H1 (cell line): ENCODE data around the gene MAPK8IP1. TPM values are rescaled to one million over a fixed set of nuclear protein-coding genes. Genes with fewer than 3 reads are reported as not detected.
A peak's percentile ranks its signal among the peaks of the same experiment; 100 is the strongest.

Source experiments
- CTCF ChIA-PET: fragments of 300-600 bp; sonication (Branson Sonifier 250); formaldehyde crosslinking; loops from one replicate; lab custom pipeline; 2021; ENCODE audit not compliant: partially characterized antibody; lab: Charles Lee
- POLR2A ChIA-PET: fragments of 300-600 bp; sonication (Branson Sonifier 250); formaldehyde crosslinking; loops from one replicate; lab custom pipeline; 2021; ENCODE audit warnings: inconsistent platforms; ENCODE audit not compliant: partially characterized antibody; lab: Charles Lee
- DNase-seq, 2 experiments: peaks; one replicate each; pipeline versions ENCODE4 v3.0.0 to v3.0.0-alpha.2; 2010 to 2022; ENCODE audit warnings: low spot score in 2 of 2, low read depth in 1 of 2, mixed read lengths in 1 of 2
- FAIRE-seq: peaks from 2 replicates; lab custom pipeline; 2011; peaks lifted over from hg19 to GRCh38; lab: Jason Lieb, UNC
- H2AFZ ChIP-seq: 2 replicates; pipeline ENCODE4 v1.8.1; 2012; ENCODE audit warnings: low read length, inconsistent platforms
- H2AK5ac ChIP-seq: 2 replicates; pipeline ENCODE4 v1.6.1; 2013; ENCODE audit warnings: low read depth, low read length
- H2BK120ac ChIP-seq: replicated peaks from 2 replicates; pipeline ENCODE3; 2013; ENCODE audit warnings: low read depth, low read length, inconsistent platforms
- H2BK12ac ChIP-seq: 2 replicates; pipeline ENCODE4 v1.6.1; 2013; ENCODE audit warnings: low read depth, low read length
- H2BK15ac ChIP-seq: 2 replicates; pipeline ENCODE4 v1.6.1; 2013; ENCODE audit warnings: low read length
- H2BK20ac ChIP-seq: 2 replicates; pipeline ENCODE4 v1.6.1; 2013; ENCODE audit warnings: low read length
- H2BK5ac ChIP-seq: 2 replicates; pipeline ENCODE4 v1.6.1; 2013; ENCODE audit warnings: low read depth, low read length
- H3K14ac ChIP-seq: 2 replicates; pipeline ENCODE4 v1.6.1; 2013; ENCODE audit warnings: inconsistent platforms; ENCODE audit not compliant: insufficient read length
- H3K18ac ChIP-seq: 2 replicates; pipeline ENCODE4 v1.6.1; 2013; ENCODE audit warnings: low read length; ENCODE audit errors: extremely low read depth
- H3K23ac ChIP-seq: 2 replicates; pipeline ENCODE4 v1.6.1; 2013; ENCODE audit warnings: inconsistent platforms; ENCODE audit not compliant: insufficient read length
- H3K23me2 ChIP-seq: 2 replicates; pipeline ENCODE4 v1.6.1; 2013; ENCODE audit warnings: low read depth, low read length
- H3K27ac ChIP-seq: 2 replicates; pipeline ENCODE4 v1.6.1; 2011; ENCODE audit warnings: low read depth, low read length, inconsistent platforms
- H3K27me3 ChIP-seq, 4 experiments: replicated peaks in 1 of 4; 1 replicate in 1 of 4; 2 replicates in 3 of 4; pipeline versions ENCODE4 v1.6.1 to v1.8.1; 2011 to 2013; ENCODE audit warnings: low read length in 3 of 4, mild to moderate bottlenecking in 3 of 4, inconsistent platforms in 2 of 4, mixed read lengths in 2 of 4, moderate library complexity in 1 of 4; ENCODE audit not compliant: control insufficient read depth in 3 of 4, insufficient read depth in 3 of 4; ENCODE audit errors: extremely low read depth in 1 of 4
- H3K36me3 ChIP-seq, 4 experiments: 2 replicates each; pipeline versions ENCODE4 v1.6.1 to v1.8.1; 2011 to 2013; ENCODE audit warnings: mild to moderate bottlenecking in 4 of 4, low read length in 3 of 4, moderate library complexity in 2 of 4, control low read depth in 1 of 4, inconsistent platforms in 1 of 4; ENCODE audit not compliant: insufficient read depth in 4 of 4, control insufficient read depth in 2 of 4
- H3K4ac ChIP-seq: replicated peaks from 2 replicates; pipeline ENCODE3; 2013; ENCODE audit warnings: low read length, low read depth, mixed read lengths, inconsistent platforms; ENCODE audit not compliant: insufficient read length
- H3K4me1 ChIP-seq, 4 experiments: replicated peaks in 1 of 4; 1 replicate in 1 of 4; 2 replicates in 3 of 4; pipeline versions ENCODE4 v1.6.1 to v1.8.1; 2011 to 2013; ENCODE audit warnings: low read length in 3 of 4, inconsistent platforms in 2 of 4, mixed read lengths in 1 of 4; ENCODE audit not compliant: insufficient read depth in 4 of 4, control insufficient read depth in 3 of 4
- H3K4me2 ChIP-seq, 2 experiments: 2 replicates each; pipeline versions ENCODE4 v1.6.1 to v1.8.1; 2011 to 2013; ENCODE audit warnings: low read depth in 2 of 2, low read length in 2 of 2, control low read depth in 1 of 2, inconsistent platforms in 1 of 2, mild to moderate bottlenecking in 1 of 2; ENCODE audit not compliant: insufficient read depth in 1 of 2
- H3K4me3 ChIP-seq, 4 experiments: fragments of 200-600, 300-600 bp in 1 of 4; sonication (generic), shearing (Covaris generic), sonication (Bioruptor Twin) in 1 of 4; 2 replicates each; pipeline versions ENCODE4 v1.5.1 to v1.8.1; 2011 to 2016; ENCODE audit warnings: low read length in 4 of 4, low read depth in 3 of 4, control low read depth in 2 of 4, inconsistent platforms in 2 of 4, mild to moderate bottlenecking in 2 of 4, mixed read lengths in 1 of 4, moderate library complexity in 1 of 4; ENCODE audit not compliant: insufficient read depth in 2 of 4; ENCODE audit errors: extremely low read depth in 1 of 4
- H3K56ac ChIP-seq: replicated peaks from 2 replicates; pipeline ENCODE3; 2013; ENCODE audit warnings: low read depth, mild to moderate bottlenecking, mixed read lengths, low read length, inconsistent platforms; ENCODE audit not compliant: insufficient read length
- H3K79me1 ChIP-seq: 2 replicates; pipeline ENCODE4 v1.6.1; 2013; ENCODE audit warnings: low read depth, low read length, control low read depth
- H3K79me2 ChIP-seq, 2 experiments: 2 replicates each; pipeline versions ENCODE4 v1.6.1 to v1.8.1; 2012 to 2013; ENCODE audit warnings: low read length in 2 of 2, mild to moderate bottlenecking in 2 of 2, inconsistent platforms in 1 of 2; ENCODE audit not compliant: insufficient read depth in 2 of 2, control insufficient read depth in 1 of 2
- H3K9ac ChIP-seq, 4 experiments: replicated peaks in 1 of 4; 1 replicate in 1 of 4; 2 replicates in 3 of 4; pipeline versions ENCODE4 v1.6.1 to v1.8.1; 2011 to 2013; ENCODE audit warnings: low read depth in 3 of 4, low read length in 3 of 4, control low read depth in 2 of 4, mild to moderate bottlenecking in 2 of 4, moderate library complexity in 2 of 4, inconsistent platforms in 1 of 4; ENCODE audit errors: extremely low read depth in 1 of 4
- H3K9me3 ChIP-seq, 2 experiments: 2 replicates each; pipeline versions ENCODE4 v1.6.1 to v1.8.1; 2012 to 2013; ENCODE audit warnings: mild to moderate bottlenecking in 2 of 2, moderate library complexity in 2 of 2, control low read depth in 1 of 2, inconsistent platforms in 1 of 2, low read depth in 1 of 2, low read length in 1 of 2, mixed read lengths in 1 of 2; ENCODE audit not compliant: insufficient read depth in 2 of 2
- H4K20me1 ChIP-seq, 2 experiments: replicated peaks in 1 of 2; 2 replicates each; pipeline versions ENCODE3 to v1.8.1; 2011 to 2013; ENCODE audit warnings: inconsistent platforms in 2 of 2, low read length in 2 of 2, mild to moderate bottlenecking in 1 of 2; ENCODE audit not compliant: insufficient read depth in 2 of 2, control insufficient read depth in 1 of 2
- H4K5ac ChIP-seq: 2 replicates; pipeline ENCODE4 v1.6.1; 2013; ENCODE audit warnings: low read length, low read depth, mixed read lengths, inconsistent platforms; ENCODE audit not compliant: insufficient read length
- H4K8ac ChIP-seq: 2 replicates; pipeline ENCODE4 v1.8.0; 2013; ENCODE audit warnings: mild to moderate bottlenecking, moderate library complexity, low read length, inconsistent platforms; ENCODE audit not compliant: insufficient read depth; ENCODE audit errors: extremely low read depth
- H4K91ac ChIP-seq: replicated peaks from 2 replicates; pipeline ENCODE3; 2013; ENCODE audit warnings: low read length, mixed read lengths, inconsistent platforms; ENCODE audit not compliant: insufficient read length
- CEBPB ChIP-seq: IDR thresholded peaks from 2 replicates; pipeline ENCODE4 v1.6.1; 2012; ENCODE audit warnings: low read depth, low read length
- WGBS, 2 experiments: shearing (Covaris generic) in 1 of 2; methylation state at CpG; one replicate each; pipeline versions ENCODE4 v1.1.6 to v1.1.7; 2013 to 2015; ENCODE audit warnings: low lambda C conversion rate in 2 of 2, mixed read lengths in 2 of 2, inconsistent platforms in 1 of 2, low coverage in 1 of 2, missing lambda C conversion rate in 1 of 2; ENCODE audit not compliant: insufficient replicate concordance in 2 of 2, insufficient coverage in 1 of 2, insufficient read length in 1 of 2; ENCODE audit errors: extremely low coverage in 1 of 2, missing lambda C conversion rate in 1 of 2; 5-methylcytosine and 5-hydroxymethylcytosine counted together
- polyA plus RNA-seq, 7 experiments: library from polyadenylated mRNA; depleted of rRNA in 3 of 7; stranded (reverse) in 5 of 7; unstranded in 2 of 7; fragments of >200 nt in 5 of 7; fragments of 200-250 nt in 2 of 7; gene quantifications; 1 replicate in 5 of 7; 2 replicates in 1 of 7; 4 replicates in 1 of 7; pipeline versions ENCODE4 v1.2.1 to v1.2.3, GENCODE V29; 2011 to 2013; ENCODE audit warnings: missing spikeins in 2 of 7, mixed read lengths in 2 of 7
- total RNA-seq: library from RNA; stranded (reverse); fragmentation: NEBNext Ultra II Directional; extraction: Animal tissue kit (Norgen Biotek cat#: 25700); gene quantifications from 2 replicates; pipeline ENCODE4 v1.2.1, GENCODE V29; 2021
- TF ChIP-seq, protein P1 (sequence below), 3 experiments: IDR thresholded peaks; 1 replicate in 2 of 3; 2 replicates in 1 of 3; pipeline versions ENCODE4 v1.5.1 to v1.6.1; 2011; ENCODE audit warnings: low read length in 3 of 3, mild to moderate bottlenecking in 3 of 3, inconsistent platforms in 2 of 3, low read depth in 1 of 3, moderate library complexity in 1 of 3; ENCODE audit not compliant: insufficient read depth in 1 of 3; ENCODE audit errors: control extremely low read depth in 1 of 3

The MAPK8IP1 gene
- total and polyA plus RNA-seq, 2 of the 8 experiments (the other 6 are each of a cell fraction or from before 2014, with no cell fraction given), result 32.4 to 40.1 TPM

DNA sequence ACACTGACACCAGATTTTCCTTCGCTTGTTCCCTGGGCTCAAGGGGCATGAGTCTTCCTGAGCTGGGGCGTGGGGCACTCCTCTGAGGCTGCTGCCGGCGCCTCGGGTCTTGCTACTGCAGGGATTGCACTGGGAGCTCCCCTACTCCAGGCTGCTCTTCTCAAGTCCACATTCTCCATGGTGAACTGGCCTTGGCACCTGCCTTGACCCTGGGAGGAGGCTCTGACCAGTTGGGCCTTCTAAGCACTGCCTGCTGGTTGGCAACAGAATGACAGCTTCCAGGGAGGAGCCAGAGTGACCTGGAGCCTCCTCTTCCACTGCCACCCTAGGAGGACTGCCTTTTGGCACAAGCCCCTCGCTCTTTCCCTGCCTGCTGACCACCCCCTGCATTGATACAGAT is 12.1 kb downstream of the MAPK8IP1 start:
- no peak overlapping the region for H3K14ac ChIP-seq
- POLR2A ChIA-PET, result interaction anchor here (0.5 to 3.8 kb wide), 6 partner anchors 11 to 151 kb away, joined by 4 to 21 read pairs (median 8); partner anchors contain the start of gene LARGE2
- H3K27me3 ChIP-seq, result peaks cover 0 to 5% (median 2%) of the 10 kb centered on the region in 4 experiments; a peak in 1 of 7 replicates
- no peak overlapping the region for H3K23ac ChIP-seq
- H3K9ac ChIP-seq, result no peak overlapping the region
- H2AFZ ChIP-seq, result no peak overlapping the region
- no peak overlapping the region for H4K91ac ChIP-seq
- H4K5ac ChIP-seq, result no peak overlapping the region
- H2BK12ac ChIP-seq, result no peak overlapping the region
- H4K20me1 ChIP-seq, result peaks cover 10 to 17% of the 10 kb centered on the region in 2 experiments
- peaks cover 2% of the 10 kb centered on the region for H3K79me1 ChIP-seq
- no peak overlapping the region for H2BK20ac ChIP-seq
- peaks cover 8% of the 10 kb centered on the region for H3K23me2 ChIP-seq
- CTCF ChIA-PET, result interaction anchor here (0.8 to 7.7 kb wide), 10 partner anchors 11 to 470 kb away, joined by 3 to 69 read pairs (median 4); no protein-coding TSS in a partner anchor
- H4K8ac ChIP-seq, result no peak overlapping the region
- TF ChIP-seq, protein P1, sequence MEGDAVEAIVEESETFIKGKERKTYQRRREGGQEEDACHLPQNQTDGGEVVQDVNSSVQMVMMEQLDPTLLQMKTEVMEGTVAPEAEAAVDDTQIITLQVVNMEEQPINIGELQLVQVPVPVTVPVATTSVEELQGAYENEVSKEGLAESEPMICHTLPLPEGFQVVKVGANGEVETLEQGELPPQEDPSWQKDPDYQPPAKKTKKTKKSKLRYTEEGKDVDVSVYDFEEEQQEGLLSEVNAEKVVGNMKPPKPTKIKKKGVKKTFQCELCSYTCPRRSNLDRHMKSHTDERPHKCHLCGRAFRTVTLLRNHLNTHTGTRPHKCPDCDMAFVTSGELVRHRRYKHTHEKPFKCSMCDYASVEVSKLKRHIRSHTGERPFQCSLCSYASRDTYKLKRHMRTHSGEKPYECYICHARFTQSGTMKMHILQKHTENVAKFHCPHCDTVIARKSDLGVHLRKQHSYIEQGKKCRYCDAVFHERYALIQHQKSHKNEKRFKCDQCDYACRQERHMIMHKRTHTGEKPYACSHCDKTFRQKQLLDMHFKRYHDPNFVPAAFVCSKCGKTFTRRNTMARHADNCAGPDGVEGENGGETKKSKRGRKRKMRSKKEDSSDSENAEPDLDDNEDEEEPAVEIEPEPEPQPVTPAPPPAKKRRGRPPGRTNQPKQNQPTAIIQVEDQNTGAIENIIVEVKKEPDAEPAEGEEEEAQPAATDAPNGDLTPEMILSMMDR (IDR thresholded peaks at IDR 0.05; ENCODE audit: control extremely low read depth in 1 of 3, insufficient read depth in 1 of 3, low read depth in 1 of 3, low read length in 3 of 3), result peak in 1 of 3 experiments; percentile 4; a peak in 1 of 4 replicates
- TF ChIP-seq CEBPB, result no peak
- H2BK5ac ChIP-seq, result no peak overlapping the region
- 91% methylated on average over 6 of the region's 6 CpGs; no CpG with 5 or more reads in 1 of the 2 experiments for WGBS, 2 experiments
- no peak overlapping the region for H3K18ac ChIP-seq
- no peak overlapping the region for H2AK5ac ChIP-seq
- no peak overlapping the region for H3K4me2 ChIP-seq
- no peaks in the 10 kb centered on the region for H3K79me2 ChIP-seq
- H2BK15ac ChIP-seq, result no peak overlapping the region
- H3K56ac ChIP-seq, result no peak overlapping the region
- no peaks in the 10 kb centered on the region for H3K9me3 ChIP-seq
- no peak overlapping the region for H2BK120ac ChIP-seq
- H3K4ac ChIP-seq, result no peak overlapping the region
- FAIRE-seq (no peak), DNase-seq (no peak)
- no peak overlapping the region for H3K4me3 ChIP-seq
- H3K4me1 ChIP-seq, result peaks cover 0 to 30% (median 22%) of the 10 kb centered on the region in 4 experiments; a peak in 6 of 7 replicates
- H3K36me3 ChIP-seq, result peaks cover 0 to 4% (median under 1%) of the 10 kb centered on the region in 4 experiments; a peak in 2 of 8 replicates
- no peak overlapping the region for H3K27ac ChIP-seq
